Measurements from ENCODE around the gene GUCY2F.

The GUCY2F gene

GRCh38 chrX:109378281-109378680 lies 103.6 kb downstream of the GUCY2F start:
- H3K9me3 Mint-ChIP-seq, result no peaks in the 10 kb centered on the region
- peaks cover 20% of the 10 kb centered on the region for H3K4me1 Mint-ChIP-seq
- H3K27me3 Mint-ChIP-seq (ENCODE audit: low read depth, poor library complexity), result no peaks in the 10 kb centered on the region
- no peak overlapping the region for H3K27ac Mint-ChIP-seq
- no peak for TF ChIP-seq CTCF (IDR thresholded peaks at IDR 0.05)
- H3K36me3 Mint-ChIP-seq (ENCODE audit: low read depth), result no peaks in the 10 kb centered on the region
- no peak for DNase-seq
- no peak overlapping the region for H3K4me3 Mint-ChIP-seq

DNA sequence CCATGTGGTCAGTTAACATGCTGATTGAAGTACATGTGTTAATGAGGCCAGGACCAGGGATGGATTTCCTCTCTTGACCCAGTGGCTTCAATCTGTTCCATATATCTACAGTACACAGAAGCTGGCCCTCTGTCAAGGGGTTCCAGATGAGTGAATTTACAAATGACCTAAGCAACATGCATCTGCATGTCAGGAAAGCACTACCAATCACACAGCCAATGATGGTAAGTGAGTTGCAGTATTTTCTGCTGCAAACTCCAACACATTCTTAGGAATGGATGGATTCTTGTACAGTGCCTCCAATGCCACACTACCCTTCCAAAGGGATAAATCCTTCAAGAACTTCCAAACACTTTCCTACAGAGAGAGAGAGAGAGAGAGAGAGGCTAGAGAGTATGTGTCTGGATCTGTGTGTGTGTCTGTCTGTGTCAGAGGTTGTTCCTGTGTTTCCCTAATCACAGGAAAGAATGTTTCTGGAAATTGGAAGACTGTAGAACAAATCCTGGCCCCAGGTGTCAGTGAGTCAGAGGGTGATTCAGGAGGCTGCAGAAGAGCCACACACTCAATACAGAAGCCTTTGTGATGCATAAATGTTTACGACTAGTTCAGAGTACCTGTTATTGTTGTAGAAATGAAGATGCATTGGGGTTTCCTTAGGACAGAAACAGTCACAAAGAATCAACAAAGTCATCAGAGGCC lies 107.5 kb downstream of the GUCY2F start:
- Mint-ChIP-seq H3K9me3 (no peaks in the 10 kb centered on the region), H3K36me3 (ENCODE audit: low read depth) (no peaks in the 10 kb centered on the region), H3K4me3 (no peak overlapping the region), H3K27ac (no peak overlapping the region), H3K27me3 (ENCODE audit: low read depth, poor library complexity) (no peaks in the 10 kb centered on the region), H3K4me1 (peaks cover 28% of the 10 kb centered on the region)
- no peak for TF ChIP-seq CTCF (IDR thresholded peaks at IDR 0.05)
- no peak for DNase-seq

- Mint-ChIP-seq H3K4me3 (no peak overlapping the region), H3K27me3 (ENCODE audit: low read depth, poor library complexity) (no peaks in the 10 kb centered on the region), H3K36me3 (ENCODE audit: low read depth) (no peaks in the 10 kb centered on the region), H3K4me1 (peaks cover 28% of the 10 kb centered on the region), H3K9me3 (no peaks in the 10 kb centered on the region), H3K27ac (no peak overlapping the region)
- TF ChIP-seq CTCF (IDR thresholded peaks at IDR 0.05), result no peak
- no peak for DNase-seq
Observed at GRCh38 chrX:109373468-109373867, 108.4 kb downstream of the GUCY2F start.

DNA sequence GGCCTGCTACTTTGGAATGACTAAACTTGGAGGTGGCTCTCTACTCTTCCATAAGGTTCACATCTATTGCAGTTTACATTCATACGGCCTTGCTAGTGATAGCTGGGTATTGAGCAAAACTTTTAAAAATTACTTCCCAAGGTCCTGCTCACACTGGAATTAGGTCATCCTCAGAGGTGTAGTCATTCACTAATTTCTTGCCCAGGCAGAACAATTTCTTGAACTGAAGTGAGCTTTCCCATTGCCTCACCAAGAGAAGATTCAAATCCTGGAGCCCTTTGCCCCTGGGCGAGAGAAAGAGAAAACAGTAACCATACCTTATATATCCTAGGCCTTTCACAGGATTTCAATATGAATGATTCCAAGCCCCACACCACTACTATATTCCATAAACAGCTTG lies 109.2 kb downstream of the GUCY2F start:
- no peak for TF ChIP-seq CTCF (IDR thresholded peaks at IDR 0.05)
- DNase-seq, result no peak
- Mint-ChIP-seq H3K36me3 (ENCODE audit: low read depth) (no peaks in the 10 kb centered on the region), H3K27ac (no peak overlapping the region), H3K9me3 (no peaks in the 10 kb centered on the region), H3K27me3 (ENCODE audit: low read depth, poor library complexity) (no peaks in the 10 kb centered on the region), H3K4me1 (peaks cover 28% of the 10 kb centered on the region), H3K4me3 (no peak overlapping the region)

DNA sequence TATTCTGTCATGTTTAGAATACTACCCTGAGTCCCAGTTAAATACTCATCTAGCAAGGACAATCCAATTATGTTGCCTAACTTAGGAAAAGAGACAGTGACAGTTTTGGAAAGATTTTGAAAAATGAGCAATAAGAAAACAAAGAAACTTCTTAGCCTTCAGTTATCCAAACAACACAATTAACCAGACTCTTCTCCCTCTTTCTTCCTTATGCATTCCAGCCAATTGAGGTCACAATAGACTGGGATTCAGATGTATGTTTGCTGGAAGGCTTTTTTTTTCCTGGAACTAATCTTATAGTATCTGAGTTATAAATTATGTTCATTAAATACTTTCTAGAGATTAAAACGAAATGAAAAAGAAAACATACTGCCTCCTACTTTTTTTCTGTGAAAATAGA lies 109.6 kb downstream of the GUCY2F start:
- no peak for DNase-seq
- Mint-ChIP-seq H3K4me1 (peaks cover 28% of the 10 kb centered on the region), H3K4me3 (no peak overlapping the region), H3K27ac (no peak overlapping the region), H3K27me3 (ENCODE audit: low read depth, poor library complexity) (no peaks in the 10 kb centered on the region), H3K36me3 (ENCODE audit: low read depth) (no peaks in the 10 kb centered on the region), H3K9me3 (peaks cover 2% of the 10 kb centered on the region)
- TF ChIP-seq CTCF (IDR thresholded peaks at IDR 0.05), result no peak

GRCh38 chrX:109362101-109362500 lies 119.8 kb downstream of the GUCY2F start:
- H3K27me3 Mint-ChIP-seq (ENCODE audit: low read depth, poor library complexity), result no peaks in the 10 kb centered on the region
- no peak for DNase-seq
- peaks cover 7% of the 10 kb centered on the region for H3K4me1 Mint-ChIP-seq
- peaks cover 9% of the 10 kb centered on the region for H3K9me3 Mint-ChIP-seq
- H3K36me3 Mint-ChIP-seq (ENCODE audit: low read depth), result no peaks in the 10 kb centered on the region
- no peak overlapping the region for H3K4me3 Mint-ChIP-seq
- TF ChIP-seq CTCF (IDR thresholded peaks at IDR 0.05), result no peak
- no peak overlapping the region for H3K27ac Mint-ChIP-seq
